HG03095 (cell line): ENCODE results near the gene SMIM21.

Experiments
- ATAC-seq: cut with Tn5 transposase; IDR thresholded peaks from one replicate; pipeline ENCODE4 v1.9.1; 2021; ENCODE audit warnings: moderate library complexity; ENCODE audit not compliant: unreplicated experiment

Gene SMIM21

DNA sequence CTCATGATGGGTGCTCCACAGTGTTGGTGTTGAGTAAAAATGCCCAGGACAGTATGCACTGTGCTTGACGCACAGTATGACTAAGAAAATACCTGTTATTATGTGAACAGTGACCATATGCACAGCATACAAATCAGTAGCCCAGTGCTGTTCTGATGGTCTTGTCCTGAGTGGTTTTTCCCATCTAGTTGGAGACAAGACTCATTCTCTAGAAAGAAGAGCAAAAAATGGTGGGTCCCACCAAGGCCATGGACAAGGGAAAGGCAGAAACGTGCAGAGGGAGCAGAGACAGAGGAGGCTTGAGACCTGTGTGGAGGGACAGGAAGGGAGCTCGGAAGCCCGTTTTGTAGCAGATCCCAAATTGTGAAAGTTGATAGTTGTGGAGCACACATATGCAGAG is 987 bp upstream of the SMIM21 start:
- no peak for ATAC-seq

GRCh38 chr18:75422341-75422910 is 5.1 kb downstream of the SMIM21 start:
- ATAC-seq = no peak

- ATAC-seq = no peak
Observed at GRCh38 chr18:75421656-75422055, 5.8 kb downstream of the SMIM21 start.

DNA sequence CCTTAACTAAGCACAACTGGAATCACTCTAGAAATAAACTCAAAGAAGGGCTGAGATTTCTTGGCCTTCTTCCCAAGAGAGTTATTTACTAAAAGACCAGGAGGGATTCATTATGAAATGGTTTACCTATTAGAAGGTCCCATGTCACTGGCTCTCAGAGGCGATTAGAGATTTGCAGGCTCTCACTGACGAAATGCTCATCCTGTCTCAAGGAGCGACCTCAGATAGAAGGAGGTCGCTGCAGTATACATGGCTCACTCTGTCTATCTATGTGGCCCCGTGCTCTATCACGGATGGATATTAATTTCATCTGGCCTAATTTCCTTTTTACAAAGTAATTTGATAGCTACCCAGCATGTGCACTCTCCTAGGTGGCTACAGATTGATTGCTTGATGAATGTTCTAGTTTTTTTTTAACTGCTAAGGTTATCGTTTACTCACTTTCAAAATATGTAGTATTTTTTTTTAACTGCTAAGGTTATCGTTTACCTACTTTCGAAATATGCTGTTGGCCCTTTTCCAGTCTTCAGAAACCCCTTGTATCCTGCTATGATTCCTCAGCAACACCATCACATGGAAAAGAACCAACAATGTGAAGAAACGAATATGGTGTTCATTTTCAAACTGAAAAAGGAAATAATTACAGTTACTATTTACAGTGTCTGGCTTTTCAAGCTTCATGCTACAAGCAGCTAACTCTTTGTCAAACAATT is 9.1 kb downstream of the SMIM21 start:
- ATAC-seq = no peak

DNA sequence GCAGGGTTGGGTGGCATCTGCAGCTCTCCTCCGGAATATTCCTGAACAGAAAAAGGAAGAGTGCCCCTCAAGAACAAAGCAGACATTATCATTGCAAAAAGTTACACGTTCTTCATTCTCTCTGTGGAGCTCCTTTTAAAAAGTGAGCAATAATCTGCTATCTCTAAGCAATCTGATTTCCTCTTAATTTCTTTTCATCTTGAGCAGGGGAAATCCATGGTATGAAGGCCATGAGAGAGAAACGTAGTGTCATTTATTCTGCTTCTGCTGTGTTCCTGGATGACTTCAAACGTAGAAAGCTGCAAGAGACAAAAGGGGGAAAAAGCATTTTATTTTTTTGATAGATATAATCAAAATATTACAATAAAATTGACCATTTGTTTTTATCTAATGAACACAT is 16.9 kb downstream of the SMIM21 start:
- no peak for ATAC-seq

- ATAC-seq = no peak
Observed at GRCh38 chr18:75409806-75410205, 17.7 kb downstream of the SMIM21 start.

GRCh38 chr18:75408554-75409506 is 18.7 kb downstream of the SMIM21 start:
- no peak for ATAC-seq

GRCh38 chr18:75407468-75408437 is 19.8 kb downstream of the SMIM21 start:
- no peak for ATAC-seq

- no peak for ATAC-seq
Observed at GRCh38 chr18:75406491-75407445, 20.7 kb downstream of the SMIM21 start.

- no peak for ATAC-seq
Observed at GRCh38 chr18:75405351-75405750, 22.2 kb downstream of the SMIM21 start.

- ATAC-seq = no peak
Observed at GRCh38 chr18:75400366-75400765, 27.1 kb downstream of the SMIM21 start.

DNA sequence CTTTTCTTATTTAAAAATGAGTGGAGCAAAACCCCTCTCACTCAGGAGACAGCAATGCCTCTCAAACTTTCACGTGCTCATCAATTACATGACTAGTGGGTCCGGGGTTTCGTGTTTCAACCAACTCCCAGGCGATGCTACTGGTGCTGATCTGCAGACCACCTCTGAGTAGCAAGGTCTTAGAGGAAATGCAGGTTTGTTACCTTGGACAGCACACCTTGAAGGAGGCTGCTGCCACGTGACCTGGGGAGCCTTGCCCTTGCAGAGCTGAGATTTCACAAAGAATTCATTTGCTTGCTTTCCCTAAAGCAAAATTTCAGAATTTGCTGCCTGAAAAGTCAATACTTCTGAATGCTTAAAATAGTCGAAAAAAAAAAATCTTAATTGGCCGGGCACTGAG is 32.4 kb downstream of the SMIM21 start:
- ATAC-seq = no peak

GRCh38 chr18:75393721-75394120 is 33.8 kb downstream of the SMIM21 start:
- ATAC-seq = no peak

DNA sequence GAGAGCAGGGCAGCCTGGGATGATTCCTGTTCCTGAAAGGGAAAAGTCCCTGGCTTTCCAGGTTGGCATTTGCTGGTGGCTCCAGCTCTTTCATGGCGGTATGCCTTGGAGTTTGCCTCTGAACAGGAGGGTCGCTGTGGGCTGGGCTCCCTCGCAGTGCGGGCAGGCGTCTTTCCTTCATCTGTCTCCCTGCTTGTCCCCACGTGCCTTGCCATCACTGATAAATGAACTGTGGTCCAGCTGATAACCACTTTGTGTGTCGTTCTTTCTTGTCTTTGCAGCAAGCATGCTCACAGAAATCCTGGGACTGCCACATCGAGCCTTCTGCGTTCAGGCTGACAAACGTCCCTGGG is 35.3 kb downstream of the SMIM21 start:
- ATAC-seq = no peak

- ATAC-seq = no peak
Observed at GRCh38 chr18:75391279-75392225, 36.0 kb downstream of the SMIM21 start.

DNA sequence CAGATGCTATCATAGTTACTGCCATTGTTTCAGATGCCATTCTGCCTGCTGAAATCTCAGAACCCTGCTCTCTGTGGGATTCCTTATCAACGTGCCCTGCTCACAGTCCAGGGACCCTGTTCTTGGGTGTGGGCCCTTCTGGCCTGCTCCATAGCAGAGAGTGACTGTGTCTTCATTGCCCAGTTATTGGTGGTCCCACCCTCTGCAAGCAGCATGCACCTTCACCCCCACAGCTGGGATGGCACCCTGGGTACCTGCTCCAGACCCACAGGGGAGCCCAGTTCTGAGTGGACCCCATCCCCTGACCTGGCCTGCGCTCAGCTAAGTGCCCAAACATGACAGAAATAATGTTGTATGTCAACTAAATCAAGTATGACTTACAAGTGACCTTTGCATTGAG is 36.6 kb downstream of the SMIM21 start:
- no peak for ATAC-seq

DNA sequence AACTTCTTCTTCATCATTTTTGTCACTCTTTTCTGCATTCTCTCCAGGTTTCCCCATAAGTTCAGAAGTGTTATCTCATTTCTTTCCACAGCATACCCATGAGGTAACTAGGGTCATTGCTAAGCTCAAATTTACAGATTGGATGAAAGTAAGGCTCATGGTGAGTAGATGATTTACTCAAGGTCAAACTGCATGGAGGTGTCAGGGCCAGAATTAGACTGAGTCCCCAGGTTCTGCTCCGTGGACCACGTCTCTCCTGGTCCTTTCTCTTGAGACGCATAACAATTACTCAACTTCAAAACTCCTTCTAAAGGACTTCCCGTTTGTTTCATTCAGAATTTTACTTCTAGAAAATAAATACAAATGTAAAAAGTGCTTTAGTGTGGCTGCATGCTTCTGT is 43.4 kb downstream of the SMIM21 start:
- no peak for ATAC-seq
